MM.1S (cell line): ENCODE measurements around the gene ITGA6.

Source experiments
- DNase-seq: peaks from one replicate; pipeline ENCODE4 v3.0.0-alpha.2; 2015
- H2AFZ ChIP-seq: fragments of 300-600 bp; sonication (generic); 2 replicates; pipeline ENCODE4 v1.6.0; 2016; ENCODE audit warnings: antibody characterized with exemption, low read length
- H3F3A ChIP-seq: fragments of 300-600 bp; sonication (generic); 2 replicates; pipeline ENCODE4 v1.6.1; 2016; ENCODE audit warnings: mild to moderate bottlenecking, antibody characterized with exemption, low read length, moderate library complexity, mixed read lengths; ENCODE audit not compliant: insufficient read depth
- H3K27ac ChIP-seq: fragments of 300-600 bp; sonication (generic); 2 replicates; pipeline ENCODE4 v1.5.1; 2016; ENCODE audit warnings: mild to moderate bottlenecking, low read length
- H3K27me3 ChIP-seq: fragments of 300-600 bp; sonication (generic); replicated peaks from 2 replicates; pipeline ENCODE4 v1.6.0; 2016; ENCODE audit warnings: low read length; ENCODE audit not compliant: insufficient read depth
- H3K36me3 ChIP-seq: fragments of 300-600 bp; sonication (generic); replicated peaks from 2 replicates; pipeline ENCODE4 v1.6.1; 2016; ENCODE audit warnings: mild to moderate bottlenecking, low read length, mixed read lengths; ENCODE audit not compliant: insufficient read depth
- H3K4me1 ChIP-seq: fragments of 300-600 bp; sonication (generic); 2 replicates; pipeline ENCODE4 v1.6.1; 2016; ENCODE audit warnings: low read length, mixed read lengths
- H3K4me2 ChIP-seq: fragments of 300-600 bp; sonication (generic); 2 replicates; pipeline ENCODE4 v1.6.0; 2016; ENCODE audit warnings: low read depth, low read length
- H3K4me3 ChIP-seq: fragments of 300-600 bp; sonication (generic); 2 replicates; pipeline ENCODE4 v1.5.1; 2016; ENCODE audit warnings: low read length, mixed read lengths
- H3K79me2 ChIP-seq: fragments of 300-600 bp; sonication (generic); 2 replicates; pipeline ENCODE4 v1.6.1; 2016; ENCODE audit warnings: mixed run types, low read length, mixed read lengths
- H3K9ac ChIP-seq: fragments of 300-600 bp; sonication (generic); 2 replicates; pipeline ENCODE4 v1.6.1; 2016; ENCODE audit warnings: low read length, mixed read lengths
- H3K9me2 ChIP-seq: fragments of 300-600 bp; sonication (generic); replicated peaks from 2 replicates; pipeline ENCODE4 v1.6.1; 2016; ENCODE audit warnings: mild to moderate bottlenecking, low read length, mixed read lengths; ENCODE audit not compliant: insufficient read depth
- H3K9me3 ChIP-seq: fragments of 300-600 bp; sonication (generic); replicated peaks from 2 replicates; pipeline ENCODE4 v1.6.1; 2016; ENCODE audit warnings: mild to moderate bottlenecking, low read length, mixed read lengths; ENCODE audit not compliant: insufficient read depth
- H4K20me1 ChIP-seq: fragments of 300-600 bp; sonication (generic); 2 replicates; pipeline ENCODE4 v1.6.1; 2016; ENCODE audit warnings: mild to moderate bottlenecking, low read length, moderate library complexity, mixed read lengths; ENCODE audit not compliant: insufficient read depth
- EZH2 ChIP-seq: fragments of 300-600 bp; sonication (generic); optimal IDR thresholded peaks from 2 replicates; pipeline ENCODE3; 2017; ENCODE audit warnings: low read depth, mild to moderate bottlenecking, antibody characterized with exemption, low read length, mixed read lengths
- EZH2phosphoT487 ChIP-seq: fragments of 300-600 bp; sonication (generic); IDR thresholded peaks from 2 replicates; pipeline ENCODE4 v1.6.1; 2018; ENCODE audit warnings: antibody characterized with exemption, low read length
- TF ChIP-seq, protein P1 (sequence below): fragments of 300-600 bp; sonication (generic); IDR thresholded peaks from 2 replicates; pipeline ENCODE4 v1.5.1; 2016; ENCODE audit warnings: antibody characterized with exemption, low read length, mixed read lengths

The ITGA6 gene

DNA sequence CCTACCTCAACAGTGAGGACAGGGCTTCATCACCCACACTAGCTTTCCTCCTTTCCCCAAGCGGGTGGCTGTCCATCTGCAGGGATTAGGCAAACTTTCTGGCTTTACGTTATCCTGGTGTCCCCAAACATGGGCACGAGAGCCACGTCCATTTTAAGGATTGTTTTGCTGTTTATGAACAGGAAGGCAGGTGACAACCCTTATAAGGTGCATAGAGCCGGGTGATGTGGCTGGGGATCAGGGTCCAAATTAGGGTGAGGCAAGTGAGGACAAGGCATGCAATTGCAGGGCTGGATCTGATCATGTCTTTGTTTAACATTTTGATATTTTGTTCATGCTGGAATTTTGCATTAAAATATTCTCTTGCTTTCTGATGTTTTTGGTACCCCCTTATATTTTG is 27.6 kb upstream of the ITGA6 start:
- no peaks in the 10 kb centered on the region for H3K79me2 ChIP-seq
- no peak overlapping the region for H3K4me3 ChIP-seq
- H3K4me1 ChIP-seq: no peaks in the 10 kb centered on the region
- DNase-seq: no peak
- no peak overlapping the region for H3K9ac ChIP-seq
- no peak overlapping the region for H2AFZ ChIP-seq
- H3K27ac ChIP-seq: no peak overlapping the region
- no peaks in the 10 kb centered on the region for H3K36me3 ChIP-seq
- no peaks in the 10 kb centered on the region for H3F3A ChIP-seq
- no peaks in the 10 kb centered on the region for H3K27me3 ChIP-seq
- H3K9me3 ChIP-seq: no peaks in the 10 kb centered on the region
- no peaks in the 10 kb centered on the region for H4K20me1 ChIP-seq
- no peak overlapping the region for H3K4me2 ChIP-seq
- H3K9me2 ChIP-seq: no peaks in the 10 kb centered on the region
- TF ChIP-seq EZH2: no peak
- no peak for TF ChIP-seq EZH2phosphoT487
- TF ChIP-seq, protein P1, sequence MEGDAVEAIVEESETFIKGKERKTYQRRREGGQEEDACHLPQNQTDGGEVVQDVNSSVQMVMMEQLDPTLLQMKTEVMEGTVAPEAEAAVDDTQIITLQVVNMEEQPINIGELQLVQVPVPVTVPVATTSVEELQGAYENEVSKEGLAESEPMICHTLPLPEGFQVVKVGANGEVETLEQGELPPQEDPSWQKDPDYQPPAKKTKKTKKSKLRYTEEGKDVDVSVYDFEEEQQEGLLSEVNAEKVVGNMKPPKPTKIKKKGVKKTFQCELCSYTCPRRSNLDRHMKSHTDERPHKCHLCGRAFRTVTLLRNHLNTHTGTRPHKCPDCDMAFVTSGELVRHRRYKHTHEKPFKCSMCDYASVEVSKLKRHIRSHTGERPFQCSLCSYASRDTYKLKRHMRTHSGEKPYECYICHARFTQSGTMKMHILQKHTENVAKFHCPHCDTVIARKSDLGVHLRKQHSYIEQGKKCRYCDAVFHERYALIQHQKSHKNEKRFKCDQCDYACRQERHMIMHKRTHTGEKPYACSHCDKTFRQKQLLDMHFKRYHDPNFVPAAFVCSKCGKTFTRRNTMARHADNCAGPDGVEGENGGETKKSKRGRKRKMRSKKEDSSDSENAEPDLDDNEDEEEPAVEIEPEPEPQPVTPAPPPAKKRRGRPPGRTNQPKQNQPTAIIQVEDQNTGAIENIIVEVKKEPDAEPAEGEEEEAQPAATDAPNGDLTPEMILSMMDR: no peak

DNA sequence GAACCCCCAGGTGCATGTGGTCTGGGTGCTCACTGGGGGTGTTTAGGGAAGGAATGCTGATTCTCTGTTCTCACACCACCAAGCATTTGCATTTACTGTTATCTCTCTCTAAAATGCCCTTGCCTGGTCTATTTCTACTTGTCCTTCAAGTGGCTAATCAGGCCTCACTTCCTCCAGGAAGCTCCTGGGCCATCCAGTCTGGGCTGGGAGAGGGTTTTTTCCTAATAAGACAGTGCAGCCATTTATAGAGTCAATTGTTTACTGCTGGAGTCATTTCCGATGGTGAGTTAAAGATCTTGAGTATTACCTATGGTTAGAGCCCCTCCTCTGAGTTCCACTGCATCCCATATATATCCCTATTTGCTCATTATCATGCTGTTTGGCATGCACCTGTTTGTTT is 25.2 kb upstream of the ITGA6 start:
- H3K4me1 ChIP-seq: no peaks in the 10 kb centered on the region
- no peak for DNase-seq
- H3K27me3 ChIP-seq: no peaks in the 10 kb centered on the region
- no peak overlapping the region for H3K27ac ChIP-seq
- H3K9me2 ChIP-seq: no peaks in the 10 kb centered on the region
- no peaks in the 10 kb centered on the region for H4K20me1 ChIP-seq
- H3F3A ChIP-seq: no peaks in the 10 kb centered on the region
- H3K9ac ChIP-seq: no peak overlapping the region
- no peak overlapping the region for H3K4me2 ChIP-seq
- no peaks in the 10 kb centered on the region for H3K79me2 ChIP-seq
- no peak overlapping the region for H3K4me3 ChIP-seq
- no peaks in the 10 kb centered on the region for H3K36me3 ChIP-seq
- no peak for TF ChIP-seq EZH2
- TF ChIP-seq, protein P1: no peak
- no peak for TF ChIP-seq EZH2phosphoT487
- no peak overlapping the region for H2AFZ ChIP-seq
- H3K9me3 ChIP-seq: no peaks in the 10 kb centered on the region

DNA sequence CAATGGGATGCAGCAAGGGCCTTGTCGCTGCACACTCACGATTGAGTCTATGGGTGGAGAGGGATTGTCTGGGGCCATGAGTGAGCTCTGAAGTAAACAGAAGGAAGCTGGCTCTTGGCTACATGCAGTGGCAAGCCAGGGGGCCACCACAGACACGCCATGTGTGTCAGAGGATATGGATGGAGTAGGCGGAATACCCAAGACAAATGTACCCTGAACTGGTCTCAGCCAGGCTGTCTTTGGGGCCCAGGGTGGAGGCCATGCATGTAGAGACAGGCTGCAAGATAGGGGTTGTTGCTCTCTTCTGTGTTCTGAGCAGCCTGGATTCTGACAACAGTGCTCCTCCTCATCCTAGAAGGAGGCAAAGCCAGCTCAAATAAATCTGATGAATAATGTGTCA is 24.0 kb upstream of the ITGA6 start:
- Histone ChIP-seq H3K4me1 (no peaks in the 10 kb centered on the region), H3K27ac (no peak overlapping the region), H3K4me2 (no peak overlapping the region), H3K36me3 (no peaks in the 10 kb centered on the region), H3K9me3 (no peaks in the 10 kb centered on the region), H3K9me2 (no peaks in the 10 kb centered on the region), H3K4me3 (no peak overlapping the region), H3K27me3 (no peaks in the 10 kb centered on the region), H3F3A (no peaks in the 10 kb centered on the region), H3K9ac (no peak overlapping the region), H4K20me1 (no peaks in the 10 kb centered on the region), H3K79me2 (no peaks in the 10 kb centered on the region), H2AFZ (no peak overlapping the region)
- DNase-seq: no peak
- TF ChIP-seq, protein P1: no peak
- TF ChIP-seq EZH2: no peak
